HG03097 (cell line): ENCODE data around the gene SIRT1.
"Not testable (repeated sequence)": the region's sequence is repeated elsewhere in the genome, so short reads cannot be mapped to it uniquely, and the experiment has no call there.

Experiments used
- ATAC-seq: cut with Tn5 transposase; IDR thresholded peaks from one replicate; pipeline ENCODE4 v1.9.1; 2021; ENCODE audit not compliant: unreplicated experiment, low FRiP score

SIRT1 gene

DNA sequence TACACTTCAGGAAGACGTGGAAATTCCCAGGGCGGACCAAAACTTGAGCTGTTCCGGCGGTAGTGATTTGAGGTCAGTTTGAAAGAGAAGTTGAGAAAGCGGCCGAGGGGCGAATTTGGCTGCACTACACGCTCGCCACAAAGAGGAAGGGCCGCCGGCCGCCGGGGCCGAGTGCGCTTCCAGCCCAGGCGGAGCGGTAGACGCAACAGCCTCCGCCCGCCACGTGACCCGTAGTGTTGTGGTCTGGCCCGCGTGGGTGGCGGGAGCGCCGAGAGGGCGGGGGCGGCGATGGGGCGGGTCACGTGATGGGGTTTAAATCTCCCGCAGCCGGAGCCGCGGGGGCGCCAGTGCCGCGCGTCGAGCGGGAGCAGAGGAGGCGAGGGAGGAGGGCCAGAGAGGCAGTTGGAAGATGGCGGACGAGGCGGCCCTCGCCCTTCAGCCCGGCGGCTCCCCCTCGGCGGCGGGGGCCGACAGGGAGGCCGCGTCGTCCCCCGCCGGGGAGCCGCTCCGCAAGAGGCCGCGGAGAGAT is at the start of gene SIRT1:
TSS of gene SIRT1 (plus strand) at position 344 of the 529 bp plus-strand sequence. CDS start at position 410, 66 bp downstream.
- peak; percentile 92 for ATAC-seq

DNA sequence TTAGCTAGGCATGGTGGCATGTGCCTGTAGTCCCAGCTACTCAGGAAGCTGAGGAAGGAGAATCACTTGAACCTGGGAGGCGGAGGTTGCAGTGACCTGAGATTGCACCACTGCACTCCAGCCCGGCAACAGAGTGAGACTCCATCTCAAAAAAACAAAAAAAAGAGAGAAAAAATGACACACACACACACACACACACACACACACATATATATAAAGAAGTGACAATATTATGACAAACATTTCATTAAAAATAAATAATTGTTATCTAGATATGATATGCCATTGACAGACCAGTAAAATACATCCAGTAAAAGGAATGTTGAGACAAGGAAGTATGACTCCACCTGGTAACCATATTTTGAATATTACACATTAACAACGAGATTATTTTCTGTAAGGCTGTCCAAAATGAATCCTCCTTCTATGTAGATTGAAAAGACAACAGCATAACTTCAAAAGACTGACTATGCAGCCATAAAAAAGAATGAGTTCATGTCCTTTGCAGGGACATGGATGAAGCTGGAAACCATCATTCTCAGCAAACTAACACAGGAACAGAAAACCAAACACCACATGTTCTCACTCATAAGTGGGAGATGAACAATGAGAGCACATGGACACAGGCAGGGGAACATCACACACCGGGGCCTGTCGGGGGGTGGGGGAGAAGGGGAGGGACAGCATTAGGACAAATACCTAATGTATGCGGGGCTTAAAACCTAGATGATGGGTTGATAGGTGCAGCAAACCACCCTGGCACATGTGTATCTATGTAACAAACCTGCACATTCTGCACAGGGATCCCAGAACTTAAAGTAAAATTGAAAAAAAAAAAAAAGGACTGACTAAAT is 48.7 kb upstream of the SIRT1 start:
- not testable (repeated sequence) for ATAC-seq

DNA sequence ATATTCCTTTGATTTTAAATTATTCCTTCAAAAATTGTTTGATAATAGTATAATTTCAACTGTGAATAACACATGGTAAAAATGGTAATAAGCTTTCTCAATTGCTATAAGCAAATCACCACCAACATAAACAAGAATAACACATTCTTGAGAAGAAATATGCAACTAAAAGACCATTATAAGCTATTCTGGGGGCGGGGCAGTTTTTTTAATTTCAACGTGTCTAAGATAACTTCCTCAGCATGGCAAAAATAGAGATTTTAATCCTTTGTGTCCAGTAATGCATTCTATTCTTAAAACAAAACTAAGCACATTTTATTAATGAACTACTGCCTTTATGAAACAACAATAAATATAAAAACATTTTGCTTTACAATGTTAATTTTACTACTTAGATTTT is 48.0 kb upstream of the SIRT1 start:
- no peak for ATAC-seq

DNA sequence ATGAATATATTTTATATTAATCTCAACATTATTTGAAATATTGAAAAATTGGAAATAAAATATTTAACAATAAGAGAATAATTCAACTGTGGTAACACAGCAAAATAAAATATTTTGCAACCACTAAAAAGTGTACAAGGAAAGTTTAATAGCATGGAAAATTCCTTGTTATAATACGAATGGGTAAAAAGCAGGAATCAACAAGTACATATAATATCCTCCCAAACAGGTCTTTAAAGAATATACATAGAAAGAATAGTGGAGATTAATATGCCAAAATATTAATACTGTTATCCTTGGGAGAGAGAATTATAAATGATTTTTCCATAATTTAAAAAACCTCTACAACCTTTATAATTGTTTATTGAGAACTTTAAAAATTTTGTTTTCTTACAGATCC is 47.5 kb upstream of the SIRT1 start:
- ATAC-seq: no peak

DNA sequence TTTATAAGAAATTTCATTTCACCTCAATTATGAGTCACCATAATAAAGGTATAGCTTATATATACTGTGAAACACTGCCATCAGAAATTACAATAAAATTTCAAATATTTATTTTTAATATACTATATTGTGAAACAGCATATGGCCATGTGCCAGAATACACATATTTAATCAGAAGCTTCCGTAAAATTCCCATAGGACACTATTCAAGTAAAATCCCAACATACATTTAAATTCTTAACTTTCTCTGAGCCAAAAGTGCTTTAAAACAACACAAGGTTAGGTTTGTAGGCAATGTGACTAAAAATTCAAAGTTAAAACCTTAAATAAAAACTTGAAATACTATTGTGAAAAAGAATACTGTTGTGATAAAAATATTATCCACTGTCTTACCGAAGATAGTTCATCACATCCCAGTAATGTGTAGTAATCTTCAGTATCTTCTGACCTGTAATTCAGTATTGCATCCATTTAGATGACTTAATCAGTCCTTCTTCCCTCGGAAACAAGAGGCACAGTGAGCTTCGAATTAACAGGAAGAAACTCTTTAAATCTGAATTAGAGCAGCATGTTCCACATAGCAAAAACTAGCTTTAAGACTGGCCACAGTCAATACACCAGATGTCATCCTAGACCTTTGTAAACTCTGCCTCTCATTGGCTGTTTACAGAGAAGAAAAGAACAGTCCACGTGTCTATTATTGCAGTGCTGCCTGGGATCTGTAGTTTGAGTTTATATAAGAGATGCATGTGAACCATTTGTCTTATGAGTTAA is 46.7 kb upstream of the SIRT1 start, which contains the start of gene DNAJC12:
TSS of gene DNAJC12 (minus strand) at position 648 of the 774 bp plus-strand sequence. CDS start at position 471, 177 bp downstream.
- ATAC-seq: no peak

DNA sequence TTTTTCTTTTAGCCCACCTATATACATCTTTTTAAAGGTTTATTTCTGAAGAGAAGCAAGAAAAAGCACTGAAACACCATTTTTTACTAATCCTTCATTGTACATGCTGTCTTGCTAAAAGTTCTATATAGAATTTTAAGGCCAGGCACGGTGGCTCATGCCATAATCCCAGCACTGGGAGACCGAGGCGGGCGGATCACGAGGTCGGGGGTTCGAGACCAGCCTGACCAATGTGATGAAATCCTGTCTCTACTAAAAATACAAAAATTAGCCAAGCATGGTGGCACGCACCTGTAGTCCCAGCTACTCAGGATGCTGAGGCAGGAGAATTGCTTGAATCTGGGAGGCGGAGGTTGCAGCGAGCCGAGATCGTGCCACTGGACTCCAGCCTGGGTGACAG is 44.9 kb upstream of the SIRT1 start:
- ATAC-seq: not testable (repeated sequence)

DNA sequence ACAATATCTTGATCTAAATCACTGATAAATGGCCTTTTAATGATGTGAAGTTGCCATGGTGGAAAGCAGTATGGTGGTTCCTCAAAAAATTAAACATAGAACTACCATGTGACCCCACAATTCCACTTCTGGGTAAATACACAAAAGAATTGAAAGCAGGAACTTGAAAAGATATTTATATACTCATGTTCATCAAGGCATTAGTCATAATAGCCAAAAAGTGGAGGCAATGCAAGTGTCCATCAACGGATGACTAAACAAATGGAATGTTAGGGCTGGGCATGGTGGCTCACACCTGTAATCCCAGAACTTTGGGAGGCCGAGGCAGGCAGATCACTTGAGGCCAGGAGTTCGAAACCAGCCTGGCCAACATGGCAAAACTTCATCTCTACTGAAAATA is 44.5 kb upstream of the SIRT1 start:
- no peak for ATAC-seq

DNA sequence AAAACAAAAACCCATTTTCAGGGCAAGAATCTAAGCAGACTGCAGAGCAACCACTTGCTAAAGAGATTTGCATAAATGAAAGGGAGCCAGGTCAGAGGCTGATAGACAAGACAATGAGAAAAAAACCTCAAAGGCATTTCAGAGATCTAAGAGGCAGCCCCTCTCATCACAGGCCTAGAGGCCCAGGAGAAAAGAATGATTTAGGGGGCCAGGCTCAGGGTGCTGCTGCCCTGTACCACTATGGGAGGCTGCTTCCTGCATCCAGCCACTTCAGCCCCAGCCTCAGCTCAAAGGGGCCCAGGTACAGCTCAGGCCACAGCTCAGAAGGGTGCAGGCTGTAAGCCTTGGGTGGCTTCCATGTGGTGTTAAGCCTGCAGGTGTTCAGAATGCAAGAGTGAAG is 42.7 kb upstream of the SIRT1 start:
- ATAC-seq: no peak

DNA sequence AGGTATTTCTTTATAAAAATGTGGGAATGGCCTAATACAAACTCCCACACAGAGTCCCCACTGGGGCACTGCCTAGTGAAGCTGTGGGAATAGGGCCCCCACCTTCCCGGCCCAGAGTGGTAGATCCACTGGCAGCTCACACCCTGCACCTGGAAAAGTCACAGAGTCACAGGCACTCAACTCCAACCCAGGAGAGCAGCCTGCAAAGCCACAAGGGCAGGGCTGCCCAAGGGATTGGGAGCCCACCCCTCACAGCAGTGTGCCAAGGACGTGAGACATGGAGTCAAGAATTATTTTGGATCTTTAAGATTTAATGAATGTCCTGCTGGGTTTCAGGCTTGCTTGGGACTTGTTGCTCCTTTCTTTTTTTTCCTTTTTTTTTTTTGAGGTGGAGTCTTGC is 41.2 kb upstream of the SIRT1 start:
- ATAC-seq: no peak

DNA sequence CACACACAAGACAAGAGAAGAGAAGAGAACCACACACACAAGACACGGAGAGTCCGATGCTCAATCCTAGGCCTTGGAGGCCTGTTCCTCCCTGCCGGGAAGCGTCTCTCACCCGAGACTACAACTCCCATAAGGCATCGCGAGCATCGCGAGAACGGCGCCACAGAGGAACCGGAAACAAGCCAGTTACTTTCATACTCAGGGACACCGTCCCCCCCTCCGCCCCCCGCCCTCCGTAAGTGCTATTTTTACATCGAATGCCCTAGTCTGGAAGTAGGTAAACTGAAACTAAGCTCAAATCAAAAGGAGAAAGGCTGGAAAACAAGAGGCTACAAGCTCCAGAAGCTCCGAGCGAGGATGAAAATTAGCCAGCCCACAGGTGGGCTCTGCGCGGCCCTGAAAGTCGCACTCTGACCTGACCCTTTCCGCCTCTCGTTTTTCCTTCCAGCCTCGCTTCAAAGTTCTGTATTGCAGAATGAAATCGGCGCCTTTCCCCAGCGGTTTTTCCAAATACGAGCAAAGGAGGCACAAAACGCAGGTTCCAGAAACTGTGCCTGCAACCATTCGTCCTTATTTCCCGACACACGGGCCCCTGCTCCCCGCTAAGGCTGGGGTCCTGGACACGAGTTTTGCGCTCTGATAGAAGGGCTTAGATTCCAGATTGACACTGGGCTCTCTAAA is 35.0 kb upstream of the SIRT1 start:
- peak; percentile 95 for ATAC-seq

DNA sequence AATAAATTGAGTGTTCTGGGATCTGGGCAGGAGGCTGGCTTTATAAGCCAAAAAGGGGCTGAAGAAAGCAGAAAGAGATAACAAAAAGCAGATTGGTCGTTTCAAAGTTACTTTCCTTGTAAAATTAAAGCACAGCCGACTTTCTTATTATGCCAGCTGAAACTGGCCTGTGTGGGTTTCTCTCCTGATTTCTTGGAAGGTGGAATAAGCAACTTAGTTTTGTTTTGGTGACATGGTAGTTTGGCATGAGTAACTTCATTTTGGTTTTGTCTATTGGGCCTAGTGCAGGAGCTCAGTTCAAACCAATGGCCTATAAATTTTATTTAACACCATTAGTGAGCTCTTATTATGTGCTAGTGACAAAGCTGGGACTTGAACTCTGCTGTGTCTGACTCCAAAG is 33.3 kb upstream of the SIRT1 start:
- ATAC-seq: no peak

DNA sequence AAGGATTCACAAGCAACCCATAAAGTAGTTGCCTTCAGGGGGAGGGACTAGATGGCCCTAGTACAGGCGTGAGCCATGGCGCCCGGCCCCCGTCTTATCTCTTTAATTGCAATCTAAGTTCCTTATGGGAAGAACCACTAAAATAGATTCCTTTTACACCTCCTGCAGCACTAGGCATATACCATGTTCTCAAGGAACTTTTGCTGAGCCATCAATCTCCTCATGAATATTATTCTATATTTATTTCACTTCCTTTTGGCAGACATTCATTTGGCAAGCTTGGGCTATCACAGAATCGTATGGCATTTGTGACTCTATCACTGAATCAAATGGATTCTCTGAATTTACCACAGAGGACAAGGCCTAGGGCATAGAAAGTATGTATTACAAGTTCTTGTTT is 31.7 kb upstream of the SIRT1 start:
- no peak for ATAC-seq

DNA sequence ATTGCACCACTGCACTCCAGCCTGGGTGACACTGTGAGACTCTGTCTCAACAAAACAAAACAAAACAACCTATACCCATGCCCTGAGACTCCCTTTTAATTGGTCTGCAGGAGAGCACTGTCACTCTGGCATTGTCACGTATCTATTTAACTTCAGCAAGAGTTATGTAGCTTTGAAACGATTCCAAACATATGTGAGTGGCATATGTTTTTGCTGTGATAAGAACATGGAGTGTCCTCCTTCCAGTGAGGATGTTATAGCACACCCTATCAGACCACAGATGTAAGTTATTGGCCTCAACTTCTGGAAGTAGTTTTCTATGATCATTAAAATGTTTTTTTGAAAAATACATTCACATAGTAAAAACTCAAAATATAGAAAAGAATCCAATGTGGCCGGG is 30.9 kb upstream of the SIRT1 start:
- no peak for ATAC-seq

DNA sequence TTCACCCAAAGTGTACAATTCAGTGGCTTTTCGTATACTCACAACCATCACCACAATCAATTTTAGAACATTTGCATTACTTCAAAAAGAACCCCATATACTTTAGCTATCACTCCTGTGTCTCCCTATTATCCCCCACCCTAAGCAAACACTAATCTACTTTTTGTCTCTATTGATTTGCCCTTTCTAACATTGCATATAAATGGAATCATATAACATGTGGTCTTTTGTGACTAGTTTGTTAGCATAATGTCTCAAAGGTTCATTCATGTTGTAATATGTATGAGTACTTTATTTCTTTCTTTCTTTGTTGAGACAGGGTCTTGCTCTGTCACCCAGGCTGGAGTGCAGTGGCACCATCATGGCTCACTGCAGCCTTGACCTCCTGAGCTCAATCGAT is 25.5 kb upstream of the SIRT1 start:
- no peak for ATAC-seq

DNA sequence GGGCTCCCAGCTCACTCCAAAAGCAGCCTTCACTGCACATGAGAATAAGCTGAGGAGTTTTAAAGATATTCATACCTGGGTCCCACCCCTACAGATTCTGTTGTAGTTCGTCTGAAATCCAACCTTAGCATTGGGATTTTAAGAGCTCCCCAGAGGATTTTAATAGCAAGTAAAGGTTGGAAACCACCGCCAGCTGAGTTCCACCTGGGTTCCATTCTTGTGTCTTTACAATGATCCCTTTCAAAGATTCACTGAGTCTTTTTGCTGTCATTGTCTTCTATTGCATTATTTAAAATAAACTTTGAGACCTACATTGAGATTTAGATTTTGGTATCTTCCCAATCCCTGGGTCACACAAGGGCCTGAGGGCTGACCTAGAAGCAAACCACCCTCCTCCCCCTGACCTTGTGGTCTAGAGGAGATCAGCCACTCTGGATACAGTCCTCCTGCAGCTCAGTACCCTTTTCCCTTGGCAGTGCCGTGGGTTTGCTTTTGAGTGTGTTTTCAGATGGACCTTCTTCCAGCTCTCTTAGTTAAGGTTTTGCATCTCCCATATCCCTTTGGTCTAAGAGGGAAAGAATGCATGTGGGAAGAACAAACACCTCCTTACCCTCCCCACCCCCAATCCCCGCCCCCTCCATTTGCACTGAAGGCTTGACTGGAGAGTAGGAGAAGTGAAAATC is 22.6 kb upstream of the SIRT1 start:
- ATAC-seq: no peak

DNA sequence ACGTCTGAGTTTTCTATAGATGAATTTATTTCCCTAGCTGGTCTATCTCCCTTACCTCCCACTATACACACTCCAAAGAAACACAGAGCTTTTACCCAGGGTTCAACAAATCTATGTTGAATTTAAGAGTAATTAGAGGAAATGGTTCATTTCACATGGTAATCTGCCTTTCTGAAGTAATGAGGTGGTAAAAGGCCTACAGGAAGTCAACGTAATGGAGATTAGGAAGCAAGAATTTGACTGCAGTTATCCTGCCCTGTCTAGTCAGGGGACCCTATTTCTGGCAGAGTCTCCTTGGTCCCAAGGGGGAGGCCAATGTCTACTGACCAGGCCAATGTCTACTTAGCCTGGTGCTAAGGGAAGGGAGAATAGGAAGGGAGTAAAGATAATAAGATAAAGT is 21.4 kb upstream of the SIRT1 start:
- ATAC-seq: no peak

DNA sequence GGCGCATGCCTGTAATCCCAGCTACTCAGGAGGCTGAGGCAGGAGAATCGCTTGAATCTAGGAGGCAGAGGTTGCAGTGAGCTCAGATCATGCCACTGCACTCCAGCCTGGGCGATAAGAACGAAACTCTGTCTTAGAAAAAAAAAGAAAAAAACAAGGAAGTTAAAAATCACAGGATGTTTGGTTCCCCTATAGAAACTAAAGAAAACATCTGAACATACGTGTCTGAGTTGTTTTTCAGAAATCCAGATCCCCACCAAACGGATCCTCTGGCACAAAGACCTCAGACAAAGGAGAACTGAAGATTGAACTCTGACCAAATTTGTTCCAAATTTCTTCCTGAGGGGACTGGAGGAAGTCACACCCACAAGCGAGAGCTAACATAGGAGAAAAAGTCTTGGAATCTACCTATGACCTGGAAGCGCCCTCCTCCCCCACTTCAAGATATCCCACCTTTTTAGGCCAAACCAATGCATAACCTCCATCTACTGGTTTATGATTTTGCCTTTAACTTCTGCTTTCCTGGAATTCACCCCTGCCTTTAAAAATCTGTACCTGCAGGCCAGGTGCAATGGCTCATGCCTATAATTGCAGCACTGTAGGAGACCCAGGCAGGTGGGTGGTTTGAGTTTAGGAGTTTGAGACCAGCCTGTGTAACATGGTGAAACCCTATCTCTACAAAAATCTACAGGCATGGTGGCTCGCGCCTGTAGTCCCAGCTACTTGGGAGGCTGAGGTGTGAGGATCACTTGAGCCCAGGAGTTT is 19.7 kb upstream of the SIRT1 start:
- no peak for ATAC-seq

DNA sequence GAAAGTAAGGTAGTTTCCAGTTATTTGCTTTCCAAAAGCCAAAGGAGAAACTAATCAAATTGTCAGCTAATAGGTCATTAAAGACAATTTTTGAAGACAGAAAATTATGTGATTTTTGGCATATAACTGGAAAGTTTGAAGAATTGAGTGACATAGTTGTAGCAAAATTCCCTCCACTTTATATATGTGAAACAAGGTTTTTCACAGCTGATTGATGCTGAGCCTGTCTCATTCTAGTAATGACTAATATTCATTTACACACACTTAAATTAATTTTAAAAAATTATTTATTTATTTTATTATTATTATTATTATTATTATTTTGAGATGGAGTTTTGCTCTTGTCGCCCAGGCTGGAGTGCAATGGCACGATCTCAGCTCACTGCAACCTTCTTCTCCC is 16.3 kb upstream of the SIRT1 start:
- no peak for ATAC-seq

DNA sequence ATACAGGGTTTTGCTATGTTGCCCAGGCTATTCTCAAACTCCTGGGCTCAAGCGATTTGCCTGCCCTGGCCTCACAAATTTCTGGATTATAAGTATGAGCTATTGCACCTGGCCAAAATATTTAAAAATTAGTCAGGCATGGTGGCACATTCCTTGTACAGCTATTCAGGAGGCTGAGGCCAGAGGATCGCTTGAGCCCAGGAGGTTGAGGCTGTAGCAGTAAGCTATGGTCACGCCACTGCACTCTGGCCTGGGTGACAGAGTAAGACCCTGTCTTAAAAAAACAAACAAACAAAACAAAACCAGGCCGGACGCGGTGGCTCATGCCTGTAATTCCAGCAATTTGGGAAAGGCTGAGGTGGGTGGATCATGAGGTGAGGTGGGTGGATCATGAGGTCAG is 14.5 kb upstream of the SIRT1 start:
- ATAC-seq: no peak
